ENCODE data around the gene ANGPT4. TPM values are rescaled to one million over a fixed set of nuclear protein-coding genes. Genes with fewer than 3 reads are reported as not detected.

ANGPT4 gene
- total and polyA plus RNA-seq, 10 of the 15 experiments (the other 5 are each of a cell fraction or from before 2014, with no cell fraction given) = 0.01 to 0.16 TPM; not detected in 8

DNA sequence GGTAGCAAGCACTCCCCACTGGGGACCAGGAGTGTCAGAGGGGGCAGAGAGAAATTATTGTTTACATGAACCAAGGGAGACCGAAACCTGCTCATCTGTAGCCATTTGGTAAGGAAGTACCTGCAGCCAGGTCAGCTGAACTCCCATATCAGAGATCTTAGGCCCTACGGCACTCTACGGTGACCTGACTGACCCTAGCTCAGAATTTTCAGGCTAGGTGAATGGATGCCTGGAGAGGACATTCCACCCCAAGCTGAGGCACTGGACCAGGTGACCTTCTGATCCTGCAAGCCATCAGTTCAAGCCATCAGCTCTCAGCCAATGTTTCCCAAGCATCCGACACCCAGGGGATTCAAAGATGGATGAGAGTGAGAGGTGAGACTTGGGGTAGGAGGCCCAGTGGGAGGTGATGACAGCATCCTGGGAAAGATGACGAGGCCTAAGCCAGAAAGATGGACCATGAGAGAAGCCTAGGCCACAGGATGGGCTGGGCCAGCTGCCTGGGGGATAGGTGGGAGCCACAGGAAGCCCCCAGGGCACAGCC lies 2.8 kb downstream of the ANGPT4 start:
- no peak overlapping the region for H3K4me3 ChIP-seq
- no TSS peak for BruUV-seq (replicated peaks)
- no peak overlapping the region for H3K27ac ChIP-seq (ENCODE audit: control insufficient read depth, insufficient read depth)
- H3K4me2 ChIP-seq (ENCODE audit: control insufficient read depth, insufficient read depth) = no peak overlapping the region
- no peaks in the 10 kb centered on the region for H3K9me3 ChIP-seq (replicated peaks; ENCODE audit: control insufficient read depth, insufficient read depth, low read length)
- ATAC-seq = no peak
- no peak for DNase-seq (ENCODE audit: low read depth, low spot score)
- in situ Hi-C loops (cut with MboI) (no loop called here), intact Hi-C loops (cut with micrococcal nuclease; ENCODE audit: unreplicated experiment) (no loop called here)
- no peak overlapping the region for H2AFZ ChIP-seq (ENCODE audit: control insufficient read depth, low read depth, low read length)
- H4K20me1 ChIP-seq (ENCODE audit: control insufficient read depth, insufficient read depth) = no peaks in the 10 kb centered on the region
- no peak overlapping the region for H3K9ac ChIP-seq (ENCODE audit: control insufficient read depth, insufficient read depth, low read length)
- WGBS (ENCODE audit: insufficient coverage, insufficient replicate concordance, low lambda C conversion rate, missing lambda C conversion rate) = 39% methylated on average over 5 of the region's 5 CpGs
- ChIA-PET CTCF (interaction anchor here (0.7 to 1.1 kb wide), 2 partner anchors 43 to 95 kb away, joined by 3 read pairs; no protein-coding TSS in a partner anchor), SMC1A (ENCODE audit: uncharacterized antibody, unreplicated experiment) (no interaction called here), RAD21 (ENCODE audit: unreplicated experiment) (no interaction called here), POLR2A (no interaction called here)
- no peaks in the 10 kb centered on the region for H3K36me3 ChIP-seq (ENCODE audit: control insufficient read depth in 2 of 2, insufficient read depth in 2 of 2, low read length in 1 of 2)
- no peaks in the 10 kb centered on the region for H3K79me2 ChIP-seq (ENCODE audit: control insufficient read depth, insufficient read depth, low read length)
- H3K27me3 ChIP-seq (replicated peaks in 1 of 2; ENCODE audit: control insufficient read depth in 2 of 2, insufficient read depth in 2 of 2, low read length in 1 of 2) = peaks cover 0 to 1% of the 10 kb centered on the region in 2 experiments; a peak in 3 of 4 replicates
- H3K4me1 ChIP-seq (ENCODE audit: control insufficient read depth, insufficient read depth, low read length) = no peaks in the 10 kb centered on the region
- no peak for FAIRE-seq
- TF ChIP-seq, protein P1, sequence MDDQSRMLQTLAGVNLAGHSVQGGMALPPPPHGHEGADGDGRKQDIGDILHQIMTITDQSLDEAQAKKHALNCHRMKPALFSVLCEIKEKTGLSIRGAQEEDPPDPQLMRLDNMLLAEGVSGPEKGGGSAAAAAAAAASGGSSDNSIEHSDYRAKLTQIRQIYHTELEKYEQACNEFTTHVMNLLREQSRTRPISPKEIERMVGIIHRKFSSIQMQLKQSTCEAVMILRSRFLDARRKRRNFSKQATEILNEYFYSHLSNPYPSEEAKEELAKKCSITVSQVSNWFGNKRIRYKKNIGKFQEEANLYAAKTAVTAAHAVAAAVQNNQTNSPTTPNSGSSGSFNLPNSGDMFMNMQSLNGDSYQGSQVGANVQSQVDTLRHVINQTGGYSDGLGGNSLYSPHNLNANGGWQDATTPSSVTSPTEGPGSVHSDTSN (IDR thresholded peaks at IDR 0.05; ENCODE audit: insufficient replicate concordance, low read depth, low read length) = no peak
- no peak for TF ChIP-seq POLR2AphosphoS2 (IDR thresholded peaks at IDR 0.05; ENCODE audit: low read depth, low read length)
- TF ChIP-seq ZSCAN29 (IDR thresholded peaks at IDR 0.05) = no peak
- TF ChIP-seq, protein P2, sequence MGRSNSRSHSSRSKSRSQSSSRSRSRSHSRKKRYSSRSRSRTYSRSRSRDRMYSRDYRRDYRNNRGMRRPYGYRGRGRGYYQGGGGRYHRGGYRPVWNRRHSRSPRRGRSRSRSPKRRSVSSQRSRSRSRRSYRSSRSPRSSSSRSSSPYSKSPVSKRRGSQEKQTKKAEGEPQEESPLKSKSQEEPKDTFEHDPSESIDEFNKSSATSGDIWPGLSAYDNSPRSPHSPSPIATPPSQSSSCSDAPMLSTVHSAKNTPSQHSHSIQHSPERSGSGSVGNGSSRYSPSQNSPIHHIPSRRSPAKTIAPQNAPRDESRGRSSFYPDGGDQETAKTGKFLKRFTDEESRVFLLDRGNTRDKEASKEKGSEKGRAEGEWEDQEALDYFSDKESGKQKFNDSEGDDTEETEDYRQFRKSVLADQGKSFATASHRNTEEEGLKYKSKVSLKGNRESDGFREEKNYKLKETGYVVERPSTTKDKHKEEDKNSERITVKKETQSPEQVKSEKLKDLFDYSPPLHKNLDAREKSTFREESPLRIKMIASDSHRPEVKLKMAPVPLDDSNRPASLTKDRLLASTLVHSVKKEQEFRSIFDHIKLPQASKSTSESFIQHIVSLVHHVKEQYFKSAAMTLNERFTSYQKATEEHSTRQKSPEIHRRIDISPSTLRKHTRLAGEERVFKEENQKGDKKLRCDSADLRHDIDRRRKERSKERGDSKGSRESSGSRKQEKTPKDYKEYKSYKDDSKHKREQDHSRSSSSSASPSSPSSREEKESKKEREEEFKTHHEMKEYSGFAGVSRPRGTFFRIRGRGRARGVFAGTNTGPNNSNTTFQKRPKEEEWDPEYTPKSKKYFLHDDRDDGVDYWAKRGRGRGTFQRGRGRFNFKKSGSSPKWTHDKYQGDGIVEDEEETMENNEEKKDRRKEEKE (IDR thresholded peaks at IDR 0.05) = no peak
- no peak for TF ChIP-seq HDAC6 (IDR thresholded peaks at IDR 0.05; ENCODE audit: unreplicated experiment)
- no peak for TF ChIP-seq STAT3 (IDR thresholded peaks at IDR 0.05; ENCODE audit: low read depth, low read length)
- TF ChIP-seq SUZ12 (IDR thresholded peaks at IDR 0.05; ENCODE audit: unreplicated experiment) = no peak
- TF ChIP-seq, protein P3, sequence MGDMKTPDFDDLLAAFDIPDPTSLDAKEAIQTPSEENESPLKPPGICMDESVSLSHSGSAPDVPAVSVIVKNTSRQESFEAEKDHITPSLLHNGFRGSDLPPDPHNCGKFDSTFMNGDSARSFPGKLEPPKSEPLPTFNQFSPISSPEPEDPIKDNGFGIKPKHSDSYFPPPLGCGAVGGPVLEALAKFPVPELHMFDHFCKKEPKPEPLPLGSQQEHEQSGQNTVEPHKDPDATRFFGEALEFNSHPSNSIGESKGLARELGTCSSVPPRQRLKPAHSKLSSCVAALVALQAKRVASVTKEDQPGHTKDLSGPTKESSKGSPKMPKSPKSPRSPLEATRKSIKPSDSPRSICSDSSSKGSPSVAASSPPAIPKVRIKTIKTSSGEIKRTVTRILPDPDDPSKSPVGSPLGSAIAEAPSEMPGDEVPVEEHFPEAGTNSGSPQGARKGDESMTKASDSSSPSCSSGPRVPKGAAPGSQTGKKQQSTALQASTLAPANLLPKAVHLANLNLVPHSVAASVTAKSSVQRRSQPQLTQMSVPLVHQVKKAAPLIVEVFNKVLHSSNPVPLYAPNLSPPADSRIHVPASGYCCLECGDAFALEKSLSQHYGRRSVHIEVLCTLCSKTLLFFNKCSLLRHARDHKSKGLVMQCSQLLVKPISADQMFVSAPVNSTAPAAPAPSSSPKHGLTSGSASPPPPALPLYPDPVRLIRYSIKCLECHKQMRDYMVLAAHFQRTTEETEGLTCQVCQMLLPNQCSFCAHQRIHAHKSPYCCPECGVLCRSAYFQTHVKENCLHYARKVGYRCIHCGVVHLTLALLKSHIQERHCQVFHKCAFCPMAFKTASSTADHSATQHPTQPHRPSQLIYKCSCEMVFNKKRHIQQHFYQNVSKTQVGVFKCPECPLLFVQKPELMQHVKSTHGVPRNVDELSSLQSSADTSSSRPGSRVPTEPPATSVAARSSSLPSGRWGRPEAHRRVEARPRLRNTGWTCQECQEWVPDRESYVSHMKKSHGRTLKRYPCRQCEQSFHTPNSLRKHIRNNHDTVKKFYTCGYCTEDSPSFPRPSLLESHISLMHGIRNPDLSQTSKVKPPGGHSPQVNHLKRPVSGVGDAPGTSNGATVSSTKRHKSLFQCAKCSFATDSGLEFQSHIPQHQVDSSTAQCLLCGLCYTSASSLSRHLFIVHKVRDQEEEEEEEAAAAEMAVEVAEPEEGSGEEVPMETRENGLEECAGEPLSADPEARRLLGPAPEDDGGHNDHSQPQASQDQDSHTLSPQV (IDR thresholded peaks at IDR 0.05) = no peak
- TF ChIP-seq, protein P4, sequence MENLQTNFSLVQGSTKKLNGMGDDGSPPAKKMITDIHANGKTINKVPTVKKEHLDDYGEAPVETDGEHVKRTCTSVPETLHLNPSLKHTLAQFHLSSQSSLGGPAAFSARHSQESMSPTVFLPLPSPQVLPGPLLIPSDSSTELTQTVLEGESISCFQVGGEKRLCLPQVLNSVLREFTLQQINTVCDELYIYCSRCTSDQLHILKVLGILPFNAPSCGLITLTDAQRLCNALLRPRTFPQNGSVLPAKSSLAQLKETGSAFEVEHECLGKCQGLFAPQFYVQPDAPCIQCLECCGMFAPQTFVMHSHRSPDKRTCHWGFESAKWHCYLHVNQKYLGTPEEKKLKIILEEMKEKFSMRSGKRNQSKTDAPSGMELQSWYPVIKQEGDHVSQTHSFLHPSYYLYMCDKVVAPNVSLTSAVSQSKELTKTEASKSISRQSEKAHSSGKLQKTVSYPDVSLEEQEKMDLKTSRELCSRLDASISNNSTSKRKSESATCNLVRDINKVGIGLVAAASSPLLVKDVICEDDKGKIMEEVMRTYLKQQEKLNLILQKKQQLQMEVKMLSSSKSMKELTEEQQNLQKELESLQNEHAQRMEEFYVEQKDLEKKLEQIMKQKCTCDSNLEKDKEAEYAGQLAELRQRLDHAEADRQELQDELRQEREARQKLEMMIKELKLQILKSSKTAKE (IDR thresholded peaks at IDR 0.05; ENCODE audit: low read depth, poor library complexity, severe bottlenecking) = no peak
